Measurements from ENCODE around the gene NUP88. TPM values are rescaled to one million over a fixed set of nuclear protein-coding genes. Genes with fewer than 3 reads are reported as not detected.

Gene NUP88
- total RNA-seq, 1 donor from 2014 or later = 40.4 TPM

DNA sequence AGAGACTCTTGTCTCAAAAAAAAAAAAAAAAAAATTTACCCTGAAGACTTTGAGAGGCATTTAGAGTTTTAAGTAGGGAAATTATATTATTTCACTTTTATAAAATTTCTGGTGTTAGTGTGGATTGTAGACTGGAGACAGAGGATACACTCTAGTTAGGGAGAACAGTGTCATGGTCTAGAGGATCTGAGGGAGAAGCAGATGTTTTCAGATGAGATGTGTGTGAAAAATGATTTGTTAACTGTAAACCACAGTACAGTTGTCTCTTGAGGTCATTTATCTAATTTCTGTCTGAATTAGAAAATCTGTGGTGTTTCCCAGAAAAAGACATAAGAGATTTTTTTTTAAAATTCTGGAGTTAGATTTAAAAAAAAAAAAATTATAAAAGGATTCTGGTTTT lies 54.8 kb downstream of the NUP88 start:
- H3K36me3 ChIP-seq = peaks cover 83% of the 10 kb centered on the region
- no peaks in the 10 kb centered on the region for H3K4me1 ChIP-seq
- no peak for ATAC-seq
- intact Hi-C loops (cut with DNase I) = no loop called here
- TF ChIP-seq, protein P1, sequence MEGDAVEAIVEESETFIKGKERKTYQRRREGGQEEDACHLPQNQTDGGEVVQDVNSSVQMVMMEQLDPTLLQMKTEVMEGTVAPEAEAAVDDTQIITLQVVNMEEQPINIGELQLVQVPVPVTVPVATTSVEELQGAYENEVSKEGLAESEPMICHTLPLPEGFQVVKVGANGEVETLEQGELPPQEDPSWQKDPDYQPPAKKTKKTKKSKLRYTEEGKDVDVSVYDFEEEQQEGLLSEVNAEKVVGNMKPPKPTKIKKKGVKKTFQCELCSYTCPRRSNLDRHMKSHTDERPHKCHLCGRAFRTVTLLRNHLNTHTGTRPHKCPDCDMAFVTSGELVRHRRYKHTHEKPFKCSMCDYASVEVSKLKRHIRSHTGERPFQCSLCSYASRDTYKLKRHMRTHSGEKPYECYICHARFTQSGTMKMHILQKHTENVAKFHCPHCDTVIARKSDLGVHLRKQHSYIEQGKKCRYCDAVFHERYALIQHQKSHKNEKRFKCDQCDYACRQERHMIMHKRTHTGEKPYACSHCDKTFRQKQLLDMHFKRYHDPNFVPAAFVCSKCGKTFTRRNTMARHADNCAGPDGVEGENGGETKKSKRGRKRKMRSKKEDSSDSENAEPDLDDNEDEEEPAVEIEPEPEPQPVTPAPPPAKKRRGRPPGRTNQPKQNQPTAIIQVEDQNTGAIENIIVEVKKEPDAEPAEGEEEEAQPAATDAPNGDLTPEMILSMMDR (IDR thresholded peaks at IDR 0.05) = no peak
- no peak overlapping the region for H3K4me3 ChIP-seq
- no peak for DNase-seq
- H3K9me3 ChIP-seq = no peaks in the 10 kb centered on the region
- H3K27ac ChIP-seq = no peak overlapping the region
- H3K27me3 ChIP-seq = no peaks in the 10 kb centered on the region

DNA sequence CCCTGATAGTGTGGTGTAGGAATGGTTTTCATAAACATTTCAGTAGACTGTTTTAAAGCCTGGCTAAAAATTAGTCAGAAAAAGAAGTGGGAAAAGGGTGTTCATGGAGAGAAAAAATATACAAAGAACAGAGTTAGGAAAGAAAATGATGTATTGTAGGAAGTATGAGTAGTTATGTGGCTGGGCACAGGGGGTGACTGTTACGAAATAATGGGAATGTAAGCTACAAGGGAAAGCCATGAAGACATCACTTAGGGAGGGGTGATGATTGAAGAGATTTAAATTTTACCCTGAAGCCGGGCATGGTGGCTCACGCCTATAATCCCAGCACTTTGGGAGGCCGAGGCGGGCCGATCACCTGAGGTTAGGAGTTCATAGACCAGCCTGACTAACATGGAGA lies 55.3 kb downstream of the NUP88 start:
- peaks cover 82% of the 10 kb centered on the region for H3K36me3 ChIP-seq
- H3K27me3 ChIP-seq = no peaks in the 10 kb centered on the region
- no peaks in the 10 kb centered on the region for H3K4me1 ChIP-seq
- H3K27ac ChIP-seq = no peak overlapping the region
- TF ChIP-seq, protein P1 (IDR thresholded peaks at IDR 0.05) = no peak
- no peak for DNase-seq
- ATAC-seq = no peak
- intact Hi-C loops (cut with DNase I) = no loop called here
- H3K4me3 ChIP-seq = no peak overlapping the region
- H3K9me3 ChIP-seq = no peaks in the 10 kb centered on the region

DNA sequence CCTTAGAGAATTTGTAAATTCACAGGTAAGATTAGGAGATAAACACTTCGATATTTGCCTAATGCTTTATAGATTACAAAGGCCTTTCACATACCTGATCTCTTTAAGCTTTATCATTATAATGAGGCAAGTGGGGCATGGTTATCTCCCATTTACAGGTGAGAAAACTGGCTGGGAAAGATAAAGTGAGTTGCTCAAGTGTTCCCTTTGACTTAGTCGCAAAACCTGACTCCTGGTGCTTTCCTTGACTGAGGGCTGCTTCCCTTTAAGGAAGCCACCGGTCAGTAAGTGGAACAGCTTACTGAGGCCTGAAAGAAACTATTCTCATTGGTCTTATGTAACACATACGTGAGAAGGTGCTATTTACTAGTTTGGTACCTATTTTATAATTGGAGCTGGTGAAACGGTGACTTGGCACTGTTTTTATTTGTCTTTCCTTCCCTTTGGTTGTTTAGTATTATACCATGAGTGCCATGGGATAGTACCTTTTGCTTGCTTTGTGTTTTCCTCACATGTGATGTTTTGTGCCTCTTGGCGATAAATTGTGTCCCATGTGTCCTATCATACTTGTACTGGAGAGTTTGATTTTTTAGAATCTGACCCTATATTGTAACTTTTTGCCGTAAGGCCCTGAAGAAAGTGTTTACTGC lies 57.2 kb downstream of the NUP88 start:
- intact Hi-C loops (cut with DNase I) = no loop called here
- Histone ChIP-seq H3K27me3 (no peaks in the 10 kb centered on the region), H3K4me3 (no peak overlapping the region), H3K9me3 (no peaks in the 10 kb centered on the region), H3K36me3 (peaks cover 79% of the 10 kb centered on the region), H3K27ac (no peak overlapping the region), H3K4me1 (no peaks in the 10 kb centered on the region)
- TF ChIP-seq, protein P1 (IDR thresholded peaks at IDR 0.05) = no peak
- ATAC-seq (no peak), DNase-seq (no peak)

DNA sequence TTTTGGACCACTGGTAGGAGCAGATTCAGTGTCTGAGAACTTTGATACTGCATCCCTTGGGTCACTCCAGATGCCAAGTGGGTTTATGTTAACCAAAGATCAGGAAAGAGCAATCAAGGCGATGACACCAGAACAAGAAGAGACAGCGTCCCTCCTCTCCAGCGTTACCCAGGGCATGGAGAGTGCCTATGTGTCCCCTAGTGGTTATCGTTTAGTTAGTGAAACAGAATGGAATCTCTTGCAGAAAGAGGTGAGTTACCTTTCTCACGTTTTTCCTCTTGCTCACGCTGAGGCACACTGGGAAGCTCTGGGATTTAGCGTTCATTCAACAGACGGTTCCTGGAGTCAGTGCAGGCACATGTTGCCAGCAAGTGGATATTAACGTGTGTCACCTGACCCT lies 58.0 kb downstream of the NUP88 start:
- no peak overlapping the region for H3K27ac ChIP-seq
- TF ChIP-seq, protein P1 (IDR thresholded peaks at IDR 0.05) = no peak
- no peaks in the 10 kb centered on the region for H3K9me3 ChIP-seq
- intact Hi-C loops (cut with DNase I) = no loop called here
- H3K4me1 ChIP-seq = no peaks in the 10 kb centered on the region
- ATAC-seq (no peak), DNase-seq (no peak)
- H3K27me3 ChIP-seq = no peaks in the 10 kb centered on the region
- peaks cover 78% of the 10 kb centered on the region for H3K36me3 ChIP-seq
- no peak overlapping the region for H3K4me3 ChIP-seq

DNA sequence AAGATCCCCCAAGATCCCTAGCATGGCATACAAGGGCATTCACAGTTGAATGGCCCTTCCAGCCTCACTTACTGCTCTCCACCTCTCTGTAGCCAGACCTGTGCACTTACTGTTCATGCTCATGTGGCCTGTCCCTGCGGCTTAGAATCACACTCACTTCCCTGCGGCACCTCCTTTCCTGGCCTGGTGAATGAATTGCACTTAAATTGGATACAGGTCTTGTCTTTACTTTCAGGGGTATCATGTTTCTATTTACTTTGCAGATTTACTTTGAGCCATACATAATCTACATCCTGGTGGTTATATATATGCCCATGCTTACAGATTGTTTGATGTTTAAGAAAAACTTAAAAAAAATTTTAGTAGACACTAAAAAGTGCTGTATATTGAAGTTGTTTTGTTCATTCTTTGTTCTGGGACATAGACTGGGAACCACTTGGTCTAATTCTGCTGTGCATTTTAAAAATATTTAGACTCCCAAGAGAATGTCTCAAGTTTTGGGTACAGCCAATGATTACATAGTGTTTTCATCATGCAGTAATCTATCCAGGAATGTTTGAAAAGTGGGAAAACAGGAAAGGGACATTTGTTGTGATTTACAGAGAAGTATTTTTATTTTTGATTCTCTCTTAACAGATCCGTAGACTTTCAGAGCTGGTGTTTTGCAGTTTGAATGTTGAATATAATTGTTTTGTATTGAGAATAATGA lies 63.9 kb downstream of the NUP88 start:
- no peak overlapping the region for H3K27ac ChIP-seq

More for the DNA sequence above, 63.9 kb downstream of the NUP88 start:
- TF ChIP-seq, protein P1 (IDR thresholded peaks at IDR 0.05) = no peak
- intact Hi-C loops (cut with DNase I) = no loop called here
- no peaks in the 10 kb centered on the region for H3K9me3 ChIP-seq
- no peak overlapping the region for H3K4me3 ChIP-seq
- H3K36me3 ChIP-seq = peaks cover 89% of the 10 kb centered on the region
- no peaks in the 10 kb centered on the region for H3K4me1 ChIP-seq
- no peaks in the 10 kb centered on the region for H3K27me3 ChIP-seq
- ATAC-seq (no peak), DNase-seq (no peak)

Measured in upper lobe of right lung (tissue), 1 donor.